HPDE6-E6E7 (cell line): ENCODE data around the gene ZKSCAN3.
"Not testable (repeated sequence)": the region's sequence is repeated elsewhere in the genome, so short reads cannot be mapped to it uniquely, and the experiment has no call there.

ENCODE experiments used
- DNase-seq: peaks from one replicate; pipeline ENCODE4 v3.0.0; 2011; ENCODE audit warnings: missing footprints; ENCODE audit errors: extremely low spot score

ZKSCAN3 gene

DNA sequence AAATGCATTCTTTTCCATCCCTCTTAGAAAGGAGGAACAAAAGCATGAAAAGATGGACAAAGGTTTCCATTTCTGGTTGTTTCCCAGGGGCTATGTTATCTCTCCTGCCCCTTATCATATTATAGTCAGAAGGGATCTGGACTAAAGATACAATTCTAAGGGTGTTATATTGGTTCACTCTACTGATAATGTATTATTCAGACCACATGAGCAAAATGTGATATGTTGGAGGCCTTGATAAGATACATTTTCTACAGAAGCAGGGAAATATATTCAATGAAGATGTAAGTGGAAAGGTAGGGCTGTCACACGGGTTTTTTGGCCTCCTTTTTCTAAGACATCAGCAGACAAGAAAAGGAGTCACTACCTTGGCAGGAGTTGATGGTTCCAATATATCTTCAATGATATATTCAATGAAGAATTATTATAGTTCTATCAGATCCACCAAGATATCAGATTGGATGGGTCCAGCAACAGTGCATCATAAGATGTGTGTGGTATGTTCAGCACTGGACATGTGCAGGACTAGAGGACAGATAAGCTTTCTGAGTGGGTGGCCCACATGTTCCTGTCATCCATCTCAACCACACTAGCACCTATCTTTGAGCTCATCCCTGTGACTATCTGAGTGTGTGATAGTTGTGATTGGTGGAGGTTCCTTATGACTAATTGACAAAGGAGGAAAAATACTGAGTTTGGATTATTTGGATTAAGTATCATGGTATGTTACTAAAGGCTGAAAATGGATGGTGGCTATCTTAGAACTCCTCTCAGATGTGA lies 5.7 kb upstream of the ZKSCAN3 start:
- DNase-seq: no peak

DNA sequence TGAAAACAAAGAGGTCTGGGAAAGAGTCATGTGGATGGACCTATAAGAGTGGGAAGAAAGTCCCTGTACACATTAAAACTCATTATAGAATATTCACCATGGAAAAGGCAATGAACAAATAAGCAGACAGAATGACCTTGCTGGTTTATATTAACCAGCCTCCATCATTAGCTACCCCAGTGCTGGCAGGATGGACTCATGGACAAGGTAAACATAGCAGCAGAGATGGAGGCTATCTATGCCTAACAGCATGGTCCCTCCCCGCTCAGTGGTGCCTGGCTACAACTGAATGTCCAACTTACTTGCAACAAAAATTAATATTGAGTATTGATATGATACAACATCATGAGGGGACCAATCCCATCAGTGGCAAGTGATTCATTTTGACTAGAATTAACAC lies 4.5 kb upstream of the ZKSCAN3 start:
- DNase-seq: no peak

DNA sequence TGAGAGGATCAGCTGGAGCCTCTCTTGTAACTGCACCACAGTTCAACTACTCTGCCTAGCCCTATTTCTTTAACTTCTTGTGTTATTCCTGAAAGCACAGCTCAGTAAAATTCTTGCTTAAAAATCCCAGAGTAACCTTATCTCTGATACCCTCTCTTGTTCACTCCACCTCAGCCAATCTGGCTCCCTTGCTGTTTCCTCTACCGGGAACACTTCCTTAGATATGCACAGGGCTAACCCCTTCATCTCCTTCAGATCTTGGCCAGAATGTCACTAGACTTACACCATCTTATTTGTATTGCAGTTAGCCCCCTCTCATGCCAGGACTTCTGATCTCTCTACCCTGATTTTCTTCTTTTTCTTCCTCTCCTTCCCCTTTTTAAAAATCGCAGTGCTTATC lies 2.6 kb upstream of the ZKSCAN3 start:
- no peak for DNase-seq

DNA sequence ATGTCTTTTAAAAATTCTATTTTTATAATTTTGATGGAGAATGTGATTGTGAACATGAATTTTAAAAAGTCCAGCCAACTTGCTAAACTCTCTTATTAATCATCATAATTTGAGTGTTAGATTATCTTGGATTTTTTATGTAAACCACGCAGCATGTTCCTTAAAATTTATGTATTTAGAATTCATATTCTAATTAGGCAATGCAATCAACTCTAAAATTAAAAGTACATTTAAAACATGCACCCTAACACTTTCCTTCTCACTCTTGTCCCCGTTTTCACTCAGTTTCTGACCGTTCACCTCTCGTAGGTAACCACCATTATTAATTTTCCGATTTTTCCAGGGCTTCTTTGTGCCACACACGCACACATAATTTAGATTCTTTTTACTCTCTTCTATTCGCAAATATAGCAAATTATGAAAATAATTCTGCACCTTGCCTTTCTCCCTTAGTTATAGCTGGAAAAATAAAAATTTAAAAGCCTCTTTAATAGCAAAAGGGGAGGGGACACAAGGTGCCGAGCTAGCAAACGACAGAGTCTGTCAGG lies 329 bp upstream of the ZKSCAN3 start:
- no peak for DNase-seq

DNA sequence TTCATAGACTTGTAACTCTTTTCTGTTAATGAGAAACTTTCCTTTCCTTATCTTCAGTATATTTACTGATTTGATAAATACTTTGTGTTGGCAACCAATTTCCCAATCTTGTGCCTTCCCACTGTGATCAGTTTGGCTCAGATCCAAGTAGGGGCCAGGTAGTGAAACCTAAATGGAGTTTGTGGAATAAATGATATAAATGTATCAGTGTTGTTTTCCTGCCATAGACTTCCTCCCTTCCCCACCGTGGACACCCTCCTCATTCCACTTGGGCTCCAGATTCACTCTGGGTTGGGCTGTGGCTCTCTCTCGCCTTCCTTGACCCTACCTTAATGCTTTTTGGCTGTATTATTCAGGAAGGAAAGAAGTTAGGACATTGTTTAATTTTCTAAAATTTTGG lies 1.3 kb downstream of the ZKSCAN3 start:
- DNase-seq: no peak

DNA sequence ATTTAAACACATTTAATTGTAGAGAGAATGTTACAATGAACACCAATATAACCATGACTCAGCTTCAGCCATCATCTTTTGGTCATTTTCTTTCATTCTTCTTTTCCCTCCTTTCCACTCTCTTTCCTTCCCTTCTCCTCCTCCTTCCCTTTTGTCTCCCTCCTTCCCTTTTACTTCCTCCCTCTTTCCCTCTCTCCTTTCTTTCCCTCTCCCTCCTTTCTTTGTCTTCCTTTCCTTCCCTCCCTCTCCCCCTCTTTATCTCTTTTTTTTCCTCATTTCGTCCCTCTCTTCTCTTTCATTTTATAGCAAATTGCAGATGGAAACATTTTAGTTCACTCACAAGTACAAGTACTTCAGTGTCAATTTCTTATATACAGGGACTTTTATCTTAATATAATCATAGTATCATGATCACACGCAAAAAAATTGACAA lies 1.8 kb downstream of the ZKSCAN3 start:
- no peak for DNase-seq

DNA sequence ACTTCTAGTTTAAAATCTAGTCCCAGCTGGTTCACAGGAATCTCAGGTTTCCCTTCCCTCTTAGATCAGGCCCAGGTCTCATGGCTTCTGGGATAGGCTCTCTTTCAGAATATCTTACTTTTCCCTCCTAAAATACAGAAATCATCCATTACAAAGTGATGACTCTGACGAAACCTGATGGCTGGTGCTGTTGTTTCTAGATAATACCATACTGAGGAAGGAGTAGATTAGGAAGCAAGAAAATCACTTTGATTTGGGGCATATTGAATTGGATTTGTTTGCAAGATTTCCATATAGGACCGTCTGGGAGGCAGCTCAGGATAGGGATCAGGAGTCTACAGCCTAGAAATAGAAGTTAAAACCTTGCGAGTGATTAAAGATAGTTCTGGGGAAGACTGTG lies 3.6 kb downstream of the ZKSCAN3 start:
- no peak for DNase-seq

DNA sequence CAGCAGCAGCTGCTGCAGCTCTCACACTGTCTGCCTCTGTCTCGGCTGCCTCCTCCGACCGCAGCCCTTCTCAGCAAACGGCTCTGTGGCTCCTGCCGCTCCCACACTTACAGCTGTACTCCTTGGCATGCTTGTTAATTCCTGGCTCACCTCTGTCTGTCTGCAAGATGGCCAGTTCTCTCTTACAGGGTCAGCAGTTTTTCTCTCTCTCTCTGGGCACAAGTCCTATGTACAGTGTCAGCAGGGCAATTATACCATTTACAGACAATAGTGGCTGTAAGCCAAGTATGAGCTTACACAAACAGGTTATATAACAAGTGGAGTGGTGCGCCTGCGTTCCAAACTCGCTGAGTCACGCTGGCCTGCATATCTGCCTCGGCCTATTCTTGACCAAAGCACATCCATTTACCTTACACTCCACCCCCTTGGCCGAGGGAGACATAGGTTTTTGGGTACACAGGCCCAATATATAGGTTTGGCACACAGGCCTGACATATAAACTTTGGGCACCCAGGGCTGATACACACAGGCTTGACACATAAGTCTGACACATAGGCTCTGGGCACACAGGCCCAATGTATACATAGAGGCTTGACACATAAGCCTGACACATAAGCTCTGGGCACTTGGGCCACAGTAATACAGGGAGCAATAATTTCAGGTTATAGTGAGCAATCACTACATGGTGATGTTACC lies 4.4 kb downstream of the ZKSCAN3 start:
- peak; percentile 44 for DNase-seq

DNA sequence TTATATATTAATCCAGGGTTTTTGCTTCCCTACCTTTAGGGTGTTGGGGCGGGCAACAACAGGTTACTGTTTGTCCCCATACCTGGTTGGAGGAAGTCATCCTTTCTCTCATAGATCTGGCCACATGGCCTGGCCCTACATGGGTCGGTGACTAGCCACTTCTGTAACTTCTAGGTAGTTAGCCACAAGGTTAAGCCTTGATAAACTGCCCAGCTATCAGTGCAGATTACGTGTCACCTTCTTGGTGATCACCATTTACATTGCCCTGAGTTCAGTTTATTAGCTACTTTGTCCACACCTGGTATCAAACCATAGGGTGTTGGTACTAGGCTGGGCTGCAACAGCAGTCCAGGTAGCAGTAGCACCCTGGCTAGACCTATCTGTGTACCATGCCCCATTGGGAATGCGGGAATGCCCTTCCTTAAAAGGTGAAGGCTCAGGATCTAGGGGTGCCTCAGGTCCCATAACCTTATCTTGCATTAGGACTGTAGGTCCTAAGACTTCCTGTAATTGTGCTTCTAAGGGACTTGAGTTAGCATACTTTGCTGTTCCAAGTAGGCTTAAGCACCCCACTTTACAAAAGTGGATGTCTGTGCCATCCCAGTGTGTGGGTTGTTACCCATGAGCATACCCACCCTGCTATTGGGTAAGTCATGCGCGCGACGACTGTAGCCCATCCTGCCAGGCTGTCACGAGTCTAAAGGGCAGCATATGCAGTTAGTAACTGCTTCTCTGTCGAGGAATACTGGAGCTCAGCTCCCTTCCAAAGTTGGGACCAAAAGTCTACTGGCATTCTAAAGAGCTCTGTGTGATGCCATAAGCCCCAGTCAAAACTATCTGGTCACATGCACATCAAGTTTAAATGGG lies 5.2 kb downstream of the ZKSCAN3 start:
- DNase-seq: no peak

DNA sequence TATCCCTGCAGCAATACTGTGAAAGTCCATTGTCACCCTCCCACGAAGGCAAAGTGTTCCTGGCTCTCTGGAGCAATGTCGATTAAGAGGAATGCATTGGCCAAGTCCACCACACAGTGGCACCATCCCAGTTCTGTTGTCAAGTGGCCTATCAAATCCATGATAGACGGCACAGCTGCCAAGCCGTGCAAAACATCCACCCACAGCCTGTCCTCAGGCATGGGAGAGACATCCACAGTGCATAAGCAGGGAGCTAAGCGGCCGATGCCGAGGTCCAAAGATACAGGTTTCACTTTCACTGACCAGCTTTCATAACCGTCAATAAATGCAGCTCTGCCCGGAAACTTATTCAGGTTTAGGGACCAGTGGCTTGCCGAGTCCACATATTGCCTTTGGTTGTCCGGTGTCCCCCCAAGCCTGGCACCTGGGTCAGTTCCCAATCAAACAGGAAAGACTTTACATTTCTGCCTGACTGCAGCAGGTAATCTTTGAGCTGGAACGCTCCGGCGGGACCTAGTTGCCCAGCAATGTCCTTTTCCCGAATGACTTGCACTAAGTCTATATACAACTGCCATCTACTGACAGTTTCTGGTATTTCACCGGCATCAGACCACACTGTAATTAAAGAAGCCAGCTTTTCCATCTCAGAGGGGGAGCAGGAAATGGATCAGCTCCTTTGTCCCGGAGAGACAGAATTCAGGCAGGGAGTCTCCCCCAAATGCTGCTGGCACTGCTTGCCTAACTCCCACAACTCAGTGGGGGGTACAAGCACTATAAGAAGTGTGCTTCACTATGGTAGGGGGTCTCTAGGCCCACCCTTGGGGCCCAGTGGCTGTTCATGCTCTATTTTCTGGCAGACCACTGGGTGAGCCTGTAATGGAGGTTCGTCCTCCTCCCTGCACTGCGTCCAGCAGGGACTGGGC lies 6.3 kb downstream of the ZKSCAN3 start:
- DNase-seq: peak; percentile 49

DNA sequence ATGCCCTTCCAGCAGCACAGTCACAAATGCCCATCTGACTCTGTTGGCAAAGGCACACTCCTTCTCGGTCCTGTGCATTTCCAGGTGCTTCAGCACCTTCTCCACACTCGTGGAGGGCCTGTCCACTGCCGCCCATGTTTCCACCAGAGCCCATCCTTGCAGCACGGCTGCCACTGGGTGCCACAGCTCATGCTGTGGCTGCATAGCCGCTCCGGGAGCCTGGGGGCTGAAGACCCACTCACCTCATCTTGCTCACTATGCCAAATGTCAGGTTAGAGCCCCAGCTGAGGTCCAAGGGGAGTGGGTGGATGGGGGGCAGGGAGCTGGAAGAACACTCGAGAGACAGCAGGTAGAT lies 6.9 kb downstream of the ZKSCAN3 start:
- DNase-seq: no peak

DNA sequence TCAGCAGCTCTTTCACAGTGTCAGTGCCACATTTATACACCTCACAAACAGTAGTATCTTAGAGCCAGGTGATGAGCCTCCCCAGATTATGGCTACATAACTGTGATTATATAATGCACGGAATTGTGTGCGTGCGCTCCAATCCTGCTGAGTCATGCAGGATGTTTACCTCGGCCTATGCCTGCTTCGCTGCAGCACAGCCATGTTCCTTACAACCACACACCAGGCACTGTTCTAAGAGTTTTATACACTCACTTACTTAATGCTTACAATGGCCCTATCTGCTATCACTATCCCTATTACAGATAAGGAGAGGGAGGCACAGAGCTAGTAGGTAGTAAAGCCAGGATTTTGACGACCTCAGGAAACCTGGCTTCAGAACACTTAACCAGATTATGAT lies 7.3 kb downstream of the ZKSCAN3 start:
- no peak for DNase-seq

DNA sequence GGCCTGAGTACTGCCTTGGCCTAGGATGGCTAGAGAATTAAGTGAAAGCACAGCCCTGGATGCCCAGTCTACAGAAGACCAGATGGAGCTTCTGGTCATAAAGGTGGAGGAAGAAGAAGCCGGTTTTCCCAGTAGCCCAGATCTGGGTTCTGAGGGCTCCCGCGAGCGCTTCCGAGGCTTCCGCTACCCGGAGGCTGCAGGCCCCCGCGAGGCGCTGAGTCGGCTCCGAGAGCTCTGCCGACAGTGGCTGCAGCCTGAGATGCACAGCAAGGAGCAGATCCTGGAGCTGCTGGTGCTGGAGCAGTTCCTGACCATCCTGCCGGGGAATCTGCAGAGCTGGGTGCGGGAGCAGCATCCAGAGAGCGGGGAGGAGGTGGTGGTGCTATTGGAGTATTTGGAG lies 9.8 kb downstream of the ZKSCAN3 start:
- DNase-seq: not testable (repeated sequence)

DNA sequence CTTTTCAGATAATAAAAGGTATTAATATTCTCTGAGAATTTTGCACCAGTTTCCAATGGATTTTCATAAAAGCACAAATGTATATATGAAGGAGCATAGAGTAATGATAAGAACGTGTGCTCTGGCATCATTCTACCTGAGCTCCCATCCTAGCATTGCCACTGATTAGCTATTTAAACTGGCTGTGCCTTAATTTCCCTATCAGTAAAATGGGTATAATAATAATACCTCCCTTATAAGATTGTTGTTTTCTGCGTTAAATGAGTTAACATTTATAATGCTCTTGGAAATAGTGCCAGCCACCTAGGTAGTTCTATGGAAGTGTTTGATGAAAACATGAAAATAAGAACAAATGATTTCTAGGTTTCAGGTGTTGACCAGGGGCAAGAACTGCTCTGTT lies 11.2 kb downstream of the ZKSCAN3 start:
- no peak for DNase-seq

DNA sequence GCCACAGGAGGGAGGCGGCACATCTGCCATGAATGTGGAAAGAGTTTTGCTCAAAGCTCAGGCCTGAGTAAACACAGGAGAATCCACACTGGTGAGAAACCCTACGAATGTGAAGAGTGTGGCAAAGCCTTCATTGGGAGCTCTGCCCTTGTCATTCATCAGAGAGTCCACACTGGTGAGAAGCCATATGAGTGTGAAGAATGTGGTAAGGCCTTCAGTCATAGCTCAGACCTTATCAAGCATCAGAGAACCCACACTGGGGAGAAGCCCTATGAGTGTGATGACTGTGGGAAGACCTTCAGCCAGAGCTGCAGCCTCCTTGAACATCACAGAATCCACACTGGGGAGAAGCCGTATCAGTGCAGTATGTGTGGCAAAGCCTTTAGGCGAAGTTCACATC lies 15.8 kb downstream of the ZKSCAN3 start:
- DNase-seq: not testable (repeated sequence)

DNA sequence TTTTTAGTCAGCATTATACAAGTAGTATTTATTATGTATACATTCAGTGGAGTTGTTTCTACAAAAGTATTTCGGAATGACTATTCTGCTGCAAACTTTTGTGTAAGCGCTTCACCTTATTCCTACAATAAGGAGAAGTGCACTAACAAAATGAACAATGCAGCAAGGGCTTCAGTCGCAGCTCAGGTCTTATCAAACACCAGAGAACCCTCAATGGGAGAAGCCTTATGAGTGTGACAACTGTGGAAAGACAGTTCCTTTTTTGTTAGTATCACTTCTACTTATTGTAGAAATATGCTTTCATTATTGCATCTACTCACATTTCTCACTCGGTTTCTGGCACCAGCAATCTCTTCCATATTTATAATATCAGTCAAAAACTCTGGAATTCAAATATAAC lies 18.8 kb downstream of the ZKSCAN3 start:
- no peak for DNase-seq

DNA sequence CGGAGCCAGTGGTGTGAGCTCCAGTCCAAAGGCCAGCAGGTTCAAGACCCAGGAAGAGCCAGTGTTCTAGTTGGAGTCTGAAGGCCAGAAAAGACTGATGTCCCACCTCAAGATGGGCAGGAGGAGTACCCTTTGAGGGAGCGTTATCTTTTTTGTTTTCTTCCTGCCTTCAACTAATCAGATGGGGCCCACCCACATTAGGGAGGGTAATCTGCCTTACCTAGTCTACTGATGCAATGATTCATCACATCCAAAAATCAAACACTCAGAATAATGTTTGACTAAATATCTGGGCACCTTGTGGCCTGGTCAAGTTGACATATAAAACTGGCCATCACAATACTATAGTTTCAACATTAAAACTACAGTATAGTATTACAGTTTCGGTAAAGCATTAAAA lies 19.7 kb downstream of the ZKSCAN3 start:
- DNase-seq: no peak

DNA sequence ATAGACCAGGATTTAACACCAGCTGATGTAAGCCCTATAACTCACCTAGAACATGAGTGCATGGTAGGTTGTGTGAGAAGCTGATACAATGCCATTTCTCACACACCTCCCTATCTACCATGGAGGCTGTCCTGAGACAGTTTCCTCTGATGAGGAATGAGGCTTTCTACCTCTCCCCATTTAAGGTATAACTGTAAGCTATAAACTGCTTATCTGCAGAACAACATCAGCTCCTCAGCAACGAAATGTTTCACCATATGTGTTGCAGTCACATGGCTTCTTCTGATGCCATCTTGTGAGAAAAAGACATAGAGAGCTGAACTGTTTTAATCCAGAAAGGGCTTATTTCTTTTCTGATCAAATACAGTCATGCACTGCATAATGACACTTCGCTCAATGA lies 20.7 kb downstream of the ZKSCAN3 start:
- DNase-seq: no peak

DNA sequence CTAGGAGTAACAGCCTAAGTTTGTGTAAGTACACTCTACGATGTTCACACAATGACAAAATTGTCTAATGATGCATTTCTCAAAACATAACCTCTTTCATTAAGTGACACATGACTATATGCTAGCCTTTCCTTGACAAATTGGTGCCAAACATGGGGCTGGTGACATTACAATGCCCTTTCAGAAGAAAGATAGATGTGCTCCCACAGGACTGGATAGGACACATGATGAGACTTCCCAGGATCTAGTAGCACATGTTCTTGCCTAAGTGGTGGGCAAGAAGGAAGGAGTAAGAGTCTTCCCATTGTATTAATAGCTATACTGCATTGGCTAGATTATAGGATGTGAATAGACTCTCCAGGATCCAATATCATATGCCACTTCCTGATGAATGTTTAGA lies 21.5 kb downstream of the ZKSCAN3 start:
- DNase-seq: no peak

DNA sequence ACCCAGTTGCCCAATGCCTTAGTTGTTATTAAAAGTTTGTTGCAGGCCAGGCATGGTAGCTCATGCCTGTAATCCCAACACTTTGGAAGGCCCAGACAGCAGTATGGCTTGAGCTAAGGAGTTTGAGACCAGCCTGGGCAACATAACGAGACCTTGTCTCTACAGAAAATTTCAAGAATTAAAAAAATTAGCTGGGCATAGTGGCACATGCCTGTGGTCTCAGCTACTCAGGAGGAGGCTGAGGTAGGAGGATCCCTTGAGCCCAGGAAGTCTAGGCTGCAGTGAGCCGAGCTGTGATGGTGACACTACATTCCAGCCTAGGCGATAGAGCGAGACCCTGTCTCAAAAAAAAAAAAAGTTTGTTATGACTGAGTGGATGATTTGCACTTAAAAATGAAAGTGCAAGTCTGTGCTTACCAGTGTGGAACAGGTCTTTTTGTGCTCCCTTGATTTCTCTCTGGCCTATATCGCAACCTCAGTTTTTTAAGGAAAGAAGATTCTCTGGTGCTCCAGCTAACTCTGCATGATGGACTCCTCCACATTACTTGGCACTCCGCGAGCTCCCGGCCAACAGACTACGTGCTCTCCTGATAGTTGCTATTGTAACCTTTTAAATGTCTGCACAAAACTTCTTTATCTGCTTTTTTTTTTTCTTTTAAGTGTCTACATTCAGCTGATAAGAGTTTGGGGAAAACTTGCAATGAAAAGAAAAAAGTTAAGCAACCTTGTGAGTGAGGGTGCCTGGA lies 22.1 kb downstream of the ZKSCAN3 start:
- no peak for DNase-seq

DNA sequence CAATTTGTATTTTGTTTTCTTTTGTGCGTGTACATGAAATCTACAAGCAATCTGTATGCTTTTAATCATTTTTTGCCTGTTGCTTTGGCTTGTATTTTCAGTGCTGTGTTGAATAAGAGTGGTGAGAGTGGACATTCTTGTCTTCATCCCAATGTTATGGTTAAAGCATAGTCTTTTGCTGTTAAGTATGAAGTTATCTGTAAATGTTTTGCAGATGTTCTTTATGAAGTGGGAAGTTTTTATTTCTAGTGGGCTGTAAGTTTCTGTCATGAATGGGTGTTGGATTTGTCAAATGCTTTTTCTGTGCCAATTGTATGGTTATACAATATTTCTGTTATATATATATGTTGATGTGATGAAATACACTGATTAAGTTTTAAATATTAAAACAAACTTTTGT lies 24.2 kb downstream of the ZKSCAN3 start:
- DNase-seq: no peak
